Endothelial cell of umbilical vein (primary cell): Measurements from ENCODE around the gene CAMTA1. TPM values are rescaled to one million over a fixed set of nuclear protein-coding genes. Genes with fewer than 3 reads are reported as not detected.

ENCODE experiments used
- BruUV-seq: library from RNA; stranded (reverse); fragments of 400-500 nt; replicated peaks from 2 replicates; lab custom pipeline; 2021; lab: Mats Ljungman, UMichigan
- CTCF ChIA-PET: fragments of 300-600, 350-600 bp; sonication (Branson Sonifier 250); formaldehyde crosslinking; loops from one replicate; lab custom pipeline; 2021; ENCODE audit warnings: antibody characterized with exemption, inconsistent platforms; lab: Charles Lee
- POLR2A ChIA-PET: fragments of 300-600, 350-600 bp; sonication (Branson Sonifier 250); formaldehyde crosslinking; loops from one replicate; lab custom pipeline; 2021; ENCODE audit warnings: antibody characterized with exemption, inconsistent platforms; lab: Charles Lee
- DNase-seq: peaks from one replicate; pipeline ENCODE4 v3.0.0-alpha.2; 2011; ENCODE audit warnings: low read depth, low spot score
- FAIRE-seq: peaks from 2 replicates; lab custom pipeline; 2011; peaks lifted over from hg19 to GRCh38; lab: Jason Lieb, UNC
- H2AFZ ChIP-seq: 2 replicates; pipeline ENCODE4 v1.6.0; 2012; ENCODE audit warnings: low read depth, low read length, control low read depth, inconsistent platforms
- H3K27ac ChIP-seq: 2 replicates; pipeline ENCODE4 v1.5.1; 2011; ENCODE audit warnings: low read depth, mild to moderate bottlenecking, control low read depth, low read length, moderate library complexity; ENCODE audit not compliant: insufficient read depth
- H3K27me3 ChIP-seq, 2 experiments: 2 replicates each; pipeline versions ENCODE4 v1.6.0 to v1.6.1; 2011; ENCODE audit warnings: low read length in 2 of 2, mixed read lengths in 1 of 2; ENCODE audit not compliant: control insufficient read depth in 2 of 2, insufficient read depth in 2 of 2
- H3K36me3 ChIP-seq, 2 experiments: 2 replicates in 1 of 2; 3 replicates in 1 of 2; pipeline ENCODE4 v1.5.1; 2011; ENCODE audit warnings: low read length in 2 of 2, mild to moderate bottlenecking in 1 of 2, moderate library complexity in 1 of 2; ENCODE audit not compliant: control insufficient read depth in 2 of 2, insufficient read depth in 2 of 2; ENCODE audit errors: extremely low read depth in 1 of 2
- H3K4me1 ChIP-seq: 3 replicates; pipeline ENCODE4 v1.5.1; 2011; ENCODE audit warnings: mild to moderate bottlenecking, low read length; ENCODE audit not compliant: control insufficient read depth, insufficient read depth; ENCODE audit errors: extremely low read depth
- H3K4me2 ChIP-seq: 2 replicates; pipeline ENCODE4 v1.6.1; 2011; ENCODE audit warnings: low read length, control low read depth, mixed read lengths; ENCODE audit not compliant: insufficient read depth
- H3K4me3 ChIP-seq, 3 experiments: fragments of 200-600 bp in 1 of 3; sonication (generic), shearing (Covaris generic) in 1 of 3; replicated peaks in 1 of 3; 2 replicates each; pipeline ENCODE4 v1.5.1; 2011 to 2016; ENCODE audit warnings: control low read depth in 3 of 3, low read length in 3 of 3, mild to moderate bottlenecking in 2 of 3, inconsistent platforms in 1 of 3, low read depth in 1 of 3, moderate library complexity in 1 of 3; ENCODE audit not compliant: insufficient read depth in 1 of 3
- H3K79me2 ChIP-seq: 2 replicates; pipeline ENCODE4 v1.6.0; 2012; ENCODE audit warnings: low read length, inconsistent platforms; ENCODE audit not compliant: control insufficient read depth, insufficient read depth
- H3K9ac ChIP-seq: replicated peaks from 2 replicates; pipeline ENCODE3; 2011; ENCODE audit warnings: low read length, control low read depth; ENCODE audit not compliant: insufficient read depth; ENCODE audit errors: extremely low read depth
- H3K9me1 ChIP-seq: replicated peaks from 3 replicates; pipeline ENCODE4 v1.6.0; 2011; ENCODE audit warnings: mild to moderate bottlenecking, low read length; ENCODE audit not compliant: control insufficient read depth, insufficient read depth; ENCODE audit errors: extremely low read depth
- H3K9me3 ChIP-seq: replicated peaks from 2 replicates; pipeline ENCODE4 v1.5.1; 2012; ENCODE audit warnings: low read length, inconsistent platforms; ENCODE audit not compliant: control insufficient read depth, insufficient read depth
- H4K20me1 ChIP-seq: replicated peaks from 2 replicates; pipeline ENCODE3; 2011; ENCODE audit warnings: mild to moderate bottlenecking, low read length; ENCODE audit not compliant: control insufficient read depth, insufficient read depth; ENCODE audit errors: extremely low read depth
- CTCF ChIP-seq, 2 donors: IDR thresholded peaks; 1 replicate in 1 of 2; 2 replicates in 1 of 2; pipeline ENCODE4 v1.5.1; 2011; ENCODE audit warnings: low read length in 2 of 2, mild to moderate bottlenecking in 2 of 2, moderate library complexity in 2 of 2, control low read depth in 1 of 2, inconsistent platforms in 1 of 2, low read depth in 1 of 2; ENCODE audit not compliant: insufficient read depth in 1 of 2; ENCODE audit errors: extremely low read depth in 1 of 2
- EZH2 ChIP-seq: IDR thresholded peaks from 2 replicates; pipeline ENCODE4 v1.6.1; 2012; ENCODE audit warnings: borderline replicate concordance, low read depth, mild to moderate bottlenecking, moderate library complexity, low read length, inconsistent platforms; ENCODE audit not compliant: severe bottlenecking
- FOS ChIP-seq: IDR thresholded peaks from 2 replicates; pipeline ENCODE4 v1.6.1; 2011; ENCODE audit warnings: mild to moderate bottlenecking, low read length, moderate library complexity, borderline replicate concordance; ENCODE audit not compliant: insufficient read depth
- GATA2 ChIP-seq: IDR thresholded peaks from 2 replicates; pipeline ENCODE4 v1.7.0; 2011; ENCODE audit warnings: low read depth, mild to moderate bottlenecking, moderate library complexity, mixed read lengths, low read length; ENCODE audit not compliant: insufficient read length, insufficient read depth
- JUN ChIP-seq: IDR thresholded peaks from 2 replicates; pipeline ENCODE4 v1.6.1; 2011; ENCODE audit warnings: borderline replicate concordance, low read depth; ENCODE audit not compliant: insufficient read length, insufficient read depth
- MAX ChIP-seq: IDR thresholded peaks from 2 replicates; pipeline ENCODE4 v1.6.1; 2011; ENCODE audit not compliant: insufficient read depth, insufficient read length
- MYC ChIP-seq: IDR thresholded peaks from one replicate; pipeline ENCODE4 v1.6.1; 2011; ENCODE audit warnings: mild to moderate bottlenecking, low read depth, low read length
- POLR2A ChIP-seq: IDR thresholded peaks from 2 replicates; pipeline ENCODE4 v1.6.1; 2012; ENCODE audit warnings: low read depth, mild to moderate bottlenecking, control low read depth, low read length
- POLR2AphosphoS5 ChIP-seq: IDR thresholded peaks from 2 replicates; pipeline ENCODE4 v1.6.1; 2012; ENCODE audit warnings: low read depth, mild to moderate bottlenecking, control low read depth, low read length, moderate library complexity; ENCODE audit not compliant: insufficient read depth
- dilution Hi-C: fragments of 300-500 bp; cut with MboI; formaldehyde crosslinking; loops from one replicate; pipeline ENCODE4 v1.15.0; 2019; ENCODE audit warnings: low sequenced_read_pairs; ENCODE audit not compliant: extremely low pct_ligation_motif_present
- intact Hi-C: fragments of 100-400 bp; cut with micrococcal nuclease; formaldehyde crosslinking; loops from one replicate; pipeline ENCODE4 v1.10.0; 2022
- polyA plus RNA-seq, 4 experiments: library from polyadenylated mRNA; depleted of rRNA in 3 of 4; stranded (reverse) in 3 of 4; unstranded in 1 of 4; fragments of >200 nt; gene quantifications; 2 replicates each; pipeline versions ENCODE4 v1.2.1 to v1.2.3, GENCODE V29; 2011 to 2012; ENCODE audit warnings: missing spikeins in 1 of 4
- total RNA-seq: library from RNA; stranded (reverse); gene quantifications from 2 replicates; pipeline ENCODE4 v1.2.3, GENCODE V29; 2021

CAMTA1 gene
- total and polyA plus RNA-seq, 2 donors (not counting 3 experiments of a cell fraction or from before 2014, with no cell fraction given), result 50.8 to 92.7 TPM

- no peaks in the 10 kb centered on the region for H4K20me1 ChIP-seq
- H3K27ac ChIP-seq, result no peak overlapping the region
- no peaks in the 10 kb centered on the region for H3K27me3 ChIP-seq
- FAIRE-seq (no peak), DNase-seq (no peak)
- no peak for TF ChIP-seq POLR2AphosphoS5
- no peak for TF ChIP-seq MYC
- no peaks in the 10 kb centered on the region for H3K9me3 ChIP-seq
- no peaks in the 10 kb centered on the region for H3K79me2 ChIP-seq
- no peak overlapping the region for H3K9ac ChIP-seq
- BruUV-seq, result no TSS peak
- ChIA-PET CTCF (no interaction called here), POLR2A (no interaction called here)
- H3K9me1 ChIP-seq, result no peaks in the 10 kb centered on the region
- H2AFZ ChIP-seq, result no peak overlapping the region
- dilution Hi-C loops (no loop called here), intact Hi-C loops (no loop called here)
- H3K4me3 ChIP-seq, result no peak overlapping the region
- H3K4me2 ChIP-seq, result no peak overlapping the region
- peaks cover 5% of the 10 kb centered on the region for H3K4me1 ChIP-seq
- H3K36me3 ChIP-seq, result no peaks in the 10 kb centered on the region
Observed at GRCh38 chr1:6907676-6908434, 122.6 kb downstream of the CAMTA1 start.

GRCh38 chr1:6909401-6909800 is 124.1 kb downstream of the CAMTA1 start:
- Histone ChIP-seq H3K27ac (no peak overlapping the region), H3K36me3 (no peaks in the 10 kb centered on the region), H3K4me3 (no peak overlapping the region), H3K9ac (no peak overlapping the region), H3K79me2 (no peaks in the 10 kb centered on the region), H3K27me3 (no peaks in the 10 kb centered on the region), H3K9me1 (no peaks in the 10 kb centered on the region), H3K9me3 (no peaks in the 10 kb centered on the region), H3K4me2 (no peak overlapping the region), H4K20me1 (no peaks in the 10 kb centered on the region), H2AFZ (no peak overlapping the region), H3K4me1 (peaks cover 5% of the 10 kb centered on the region)
- no TSS peak for BruUV-seq
- dilution Hi-C loops, result no loop called here
- no peak for FAIRE-seq
- POLR2A ChIA-PET, result no interaction called here
- intact Hi-C loops, result no loop called here
- no peak for DNase-seq
- TF ChIP-seq EZH2 (no peak), CTCF (IDR thresholded peaks at IDR 0.05; ENCODE audit: extremely low read depth in 1 of 2, insufficient read depth in 1 of 2, low read depth in 1 of 2, low read length in 2 of 2) (no peak), MAX (no peak), JUN (no peak), GATA2 (no peak), POLR2AphosphoS5 (no peak), POLR2A (no peak), MYC (no peak), FOS (no peak)
- CTCF ChIA-PET, result no interaction called here
